Vagina (tissue), 2 donors: Measurements from ENCODE around the gene NAALAD2. TPM values are rescaled to one million over a fixed set of nuclear protein-coding genes. Genes with fewer than 3 reads are reported as not detected.

Experiments
- DNase-seq, 2 donors: peaks; one replicate each; pipeline ENCODE4 v3.0.0-alpha.2; 2017; ENCODE audit errors: extremely low spot score in 2 of 2
- H3K27ac ChIP-seq: fragments of 200-600 bp; sonication (generic); one replicate; pipeline ENCODE4 v1.5.1; 2019
- H3K27me3 ChIP-seq: fragments of 200-600 bp; sonication (generic); one replicate; pipeline ENCODE4 v1.5.1; 2019
- H3K36me3 ChIP-seq, 2 donors: fragments of 200-600 bp; sonication (generic); one replicate each; pipeline ENCODE4 v1.5.1; 2017 to 2019
- H3K4me1 ChIP-seq: fragments of 200-600 bp; sonication (generic); one replicate; pipeline ENCODE4 v1.5.1; 2019
- H3K4me3 ChIP-seq, 2 donors: fragments of 200-600 bp; sonication (generic); 1 replicate in 1 of 2; 2 replicates in 1 of 2; pipeline ENCODE4 v1.5.1; 2016 to 2019
- H3K9me3 ChIP-seq: fragments of 200-600 bp; sonication (generic); one replicate; pipeline ENCODE4 v1.5.1; 2019
- POLR2A ChIP-seq, 2 donors: fragments of 450-650 bp; IDR thresholded peaks; one replicate each; pipeline ENCODE4 v1.6.1; 2017; ENCODE audit warnings: antibody characterized with exemption in 2 of 2, mild to moderate bottlenecking in 2 of 2, moderate library complexity in 2 of 2
- POLR2AphosphoS5 ChIP-seq, 2 donors: sonication (generic); formaldehyde crosslinking; IDR thresholded peaks; one replicate each; pipeline ENCODE4 v1.9.0; 2017; ENCODE audit warnings: antibody characterized with exemption in 2 of 2, mild to moderate bottlenecking in 2 of 2, low read depth in 1 of 2; ENCODE audit not compliant: insufficient read depth in 1 of 2
- intact Hi-C: fragments of 100-400 bp; cut with DNase I; formaldehyde crosslinking; loops from one replicate; pipeline ENCODE4 v1.15.1; 2023
- total RNA-seq: library from RNA; depleted of rRNA; stranded (reverse); fragments of >200 nt; gene quantifications from one replicate; pipeline ENCODE4 v1.2.3, GENCODE V29; 2016
- TF ChIP-seq, protein P1 (sequence below), 3 experiments: fragments of 450-650 bp in 2 of 3; fragments of 200-600 bp in 1 of 3; sonication (generic) in 1 of 3; IDR thresholded peaks; one replicate each; pipeline ENCODE4 v1.5.1; 2017 to 2019; ENCODE audit warnings: antibody characterized with exemption in 3 of 3, mild to moderate bottlenecking in 2 of 3, moderate library complexity in 2 of 3

The NAALAD2 gene
- total RNA-seq, 1 donor from 2014 or later = 0.98 TPM

- no peak for TF ChIP-seq POLR2AphosphoS5 (IDR thresholded peaks at IDR 0.05; ENCODE audit: insufficient read depth in 1 of 2, low read depth in 1 of 2)
- TF ChIP-seq, protein P1, sequence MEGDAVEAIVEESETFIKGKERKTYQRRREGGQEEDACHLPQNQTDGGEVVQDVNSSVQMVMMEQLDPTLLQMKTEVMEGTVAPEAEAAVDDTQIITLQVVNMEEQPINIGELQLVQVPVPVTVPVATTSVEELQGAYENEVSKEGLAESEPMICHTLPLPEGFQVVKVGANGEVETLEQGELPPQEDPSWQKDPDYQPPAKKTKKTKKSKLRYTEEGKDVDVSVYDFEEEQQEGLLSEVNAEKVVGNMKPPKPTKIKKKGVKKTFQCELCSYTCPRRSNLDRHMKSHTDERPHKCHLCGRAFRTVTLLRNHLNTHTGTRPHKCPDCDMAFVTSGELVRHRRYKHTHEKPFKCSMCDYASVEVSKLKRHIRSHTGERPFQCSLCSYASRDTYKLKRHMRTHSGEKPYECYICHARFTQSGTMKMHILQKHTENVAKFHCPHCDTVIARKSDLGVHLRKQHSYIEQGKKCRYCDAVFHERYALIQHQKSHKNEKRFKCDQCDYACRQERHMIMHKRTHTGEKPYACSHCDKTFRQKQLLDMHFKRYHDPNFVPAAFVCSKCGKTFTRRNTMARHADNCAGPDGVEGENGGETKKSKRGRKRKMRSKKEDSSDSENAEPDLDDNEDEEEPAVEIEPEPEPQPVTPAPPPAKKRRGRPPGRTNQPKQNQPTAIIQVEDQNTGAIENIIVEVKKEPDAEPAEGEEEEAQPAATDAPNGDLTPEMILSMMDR (IDR thresholded peaks at IDR 0.05) = no peak
- no peak for TF ChIP-seq POLR2A (IDR thresholded peaks at IDR 0.05)
- H3K36me3 ChIP-seq = no peaks in the 10 kb centered on the region
- intact Hi-C loops = no loop called here
- H3K9me3 ChIP-seq = no peaks in the 10 kb centered on the region
- no peak for DNase-seq
- no peaks in the 10 kb centered on the region for H3K4me1 ChIP-seq
- no peaks in the 10 kb centered on the region for H3K27me3 ChIP-seq
- H3K4me3 ChIP-seq = no peak overlapping the region
- H3K27ac ChIP-seq = no peak overlapping the region
Measured at GRCh38 chr11:90176069-90176468, 41.6 kb downstream of the NAALAD2 start.

- Histone ChIP-seq H3K27me3 (no peaks in the 10 kb centered on the region), H3K4me1 (no peaks in the 10 kb centered on the region), H3K27ac (no peak overlapping the region), H3K9me3 (no peaks in the 10 kb centered on the region), H3K36me3 (no peaks in the 10 kb centered on the region), H3K4me3 (no peak overlapping the region)
- no peak for DNase-seq
- intact Hi-C loops = no loop called here
- TF ChIP-seq POLR2AphosphoS5 (IDR thresholded peaks at IDR 0.05; ENCODE audit: insufficient read depth in 1 of 2, low read depth in 1 of 2) (peak in 1 of 2 donors; percentile 46), POLR2A (IDR thresholded peaks at IDR 0.05) (no peak)
- TF ChIP-seq, protein P1 (IDR thresholded peaks at IDR 0.05) = no peak
Measured at GRCh38 chr11:90178751-90179150, 44.3 kb downstream of the NAALAD2 start.

DNA sequence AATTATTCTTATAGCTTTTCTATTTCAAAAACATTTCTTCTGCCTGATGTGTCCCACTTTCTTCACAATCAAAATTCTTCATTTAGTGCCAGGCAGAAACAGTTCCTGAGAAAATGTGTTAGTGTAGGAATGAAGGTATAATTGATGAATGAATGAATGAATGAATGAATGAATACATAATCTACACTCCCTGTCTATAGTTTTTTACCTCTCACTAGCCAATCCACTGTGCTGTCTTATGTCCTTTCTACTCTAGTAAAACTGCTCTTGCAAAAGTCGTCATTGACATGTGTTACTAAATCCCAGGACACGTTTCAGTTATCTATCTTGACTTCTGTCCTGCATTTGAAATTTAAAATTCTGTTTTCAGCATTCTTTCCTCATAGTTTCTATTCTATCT is 45.5 kb downstream of the NAALAD2 start:
- TF ChIP-seq, protein P1 (IDR thresholded peaks at IDR 0.05) = no peak
- TF ChIP-seq POLR2A (IDR thresholded peaks at IDR 0.05) = no peak
- TF ChIP-seq POLR2AphosphoS5 (IDR thresholded peaks at IDR 0.05; ENCODE audit: insufficient read depth in 1 of 2, low read depth in 1 of 2) = no peak
- DNase-seq = no peak

GRCh38 chr11:90187839-90188238 is 53.4 kb downstream of the NAALAD2 start:
- no peak overlapping the region for H3K27ac ChIP-seq
- no peaks in the 10 kb centered on the region for H3K27me3 ChIP-seq
- no peak for TF ChIP-seq POLR2AphosphoS5 (IDR thresholded peaks at IDR 0.05; ENCODE audit: insufficient read depth in 1 of 2, low read depth in 1 of 2)
- TF ChIP-seq, protein P1 (IDR thresholded peaks at IDR 0.05) = no peak
- no peak for TF ChIP-seq POLR2A (IDR thresholded peaks at IDR 0.05)
- H3K9me3 ChIP-seq = no peaks in the 10 kb centered on the region
- intact Hi-C loops = loop anchor here (5.0 kb wide), 1 partner anchor 1779 kb away; no protein-coding TSS in a partner anchor
- H3K4me1 ChIP-seq = no peaks in the 10 kb centered on the region
- no peak overlapping the region for H3K4me3 ChIP-seq
- DNase-seq = no peak
- H3K36me3 ChIP-seq = no peaks in the 10 kb centered on the region

More for the DNA sequence above, 45.5 kb downstream of the NAALAD2 start:
- intact Hi-C loops = no loop called here
- Histone ChIP-seq H3K36me3 (no peaks in the 10 kb centered on the region), H3K27ac (no peak overlapping the region), H3K9me3 (no peaks in the 10 kb centered on the region), H3K27me3 (no peaks in the 10 kb centered on the region), H3K4me3 (no peak overlapping the region), H3K4me1 (no peaks in the 10 kb centered on the region)

- DNase-seq = no peak
- intact Hi-C loops = loop anchor here (5.0 kb wide), 1 partner anchor 1778 kb away; no protein-coding TSS in a partner anchor
- Histone ChIP-seq H3K4me1 (no peaks in the 10 kb centered on the region), H3K27me3 (no peaks in the 10 kb centered on the region), H3K27ac (no peak overlapping the region), H3K4me3 (no peak overlapping the region), H3K9me3 (no peaks in the 10 kb centered on the region), H3K36me3 (no peaks in the 10 kb centered on the region)
- TF ChIP-seq POLR2AphosphoS5 (IDR thresholded peaks at IDR 0.05; ENCODE audit: insufficient read depth in 1 of 2, low read depth in 1 of 2) = no peak
- no peak for TF ChIP-seq POLR2A (IDR thresholded peaks at IDR 0.05)
- TF ChIP-seq, protein P1 (IDR thresholded peaks at IDR 0.05) = no peak
Measured at GRCh38 chr11:90189011-90189410, 54.5 kb downstream of the NAALAD2 start.
